ENCODE measurements around the gene NKRF. TPM values are rescaled to one million over a fixed set of nuclear protein-coding genes. Genes with fewer than 3 reads are reported as not detected.

NKRF gene
- total RNA-seq, 4 donors from 2014 or later, result 5.7 to 9.2 (median 6.0) TPM

- no peaks in the 10 kb centered on the region for H3K27me3 ChIP-seq
- H3K4me3 ChIP-seq, result peak within 1 kb of the TSS; percentile 59 to 98
- no peak for TF ChIP-seq POLR2A (IDR thresholded peaks at IDR 0.05)
- peak; percentile 74 for TF ChIP-seq POLR2AphosphoS5 (IDR thresholded peaks at IDR 0.05)
- TF ChIP-seq, protein P1, sequence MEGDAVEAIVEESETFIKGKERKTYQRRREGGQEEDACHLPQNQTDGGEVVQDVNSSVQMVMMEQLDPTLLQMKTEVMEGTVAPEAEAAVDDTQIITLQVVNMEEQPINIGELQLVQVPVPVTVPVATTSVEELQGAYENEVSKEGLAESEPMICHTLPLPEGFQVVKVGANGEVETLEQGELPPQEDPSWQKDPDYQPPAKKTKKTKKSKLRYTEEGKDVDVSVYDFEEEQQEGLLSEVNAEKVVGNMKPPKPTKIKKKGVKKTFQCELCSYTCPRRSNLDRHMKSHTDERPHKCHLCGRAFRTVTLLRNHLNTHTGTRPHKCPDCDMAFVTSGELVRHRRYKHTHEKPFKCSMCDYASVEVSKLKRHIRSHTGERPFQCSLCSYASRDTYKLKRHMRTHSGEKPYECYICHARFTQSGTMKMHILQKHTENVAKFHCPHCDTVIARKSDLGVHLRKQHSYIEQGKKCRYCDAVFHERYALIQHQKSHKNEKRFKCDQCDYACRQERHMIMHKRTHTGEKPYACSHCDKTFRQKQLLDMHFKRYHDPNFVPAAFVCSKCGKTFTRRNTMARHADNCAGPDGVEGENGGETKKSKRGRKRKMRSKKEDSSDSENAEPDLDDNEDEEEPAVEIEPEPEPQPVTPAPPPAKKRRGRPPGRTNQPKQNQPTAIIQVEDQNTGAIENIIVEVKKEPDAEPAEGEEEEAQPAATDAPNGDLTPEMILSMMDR (IDR thresholded peaks at IDR 0.05), result no peak
- TF ChIP-seq EP300 (IDR thresholded peaks at IDR 0.05), result no peak
- H3K4me1 ChIP-seq, result peaks cover 0 to 21% (median 0%) of the 10 kb centered on the region in 3 donors
- peak; percentile 95 for ATAC-seq
- peak within 1 kb of the TSS; percentile 80 to 83 (median 80) for H3K27ac ChIP-seq
- H3K9me3 ChIP-seq, result no peaks in the 10 kb centered on the region
- peaks cover 0 to 6% of the 10 kb centered on the region in 2 donors for H3K36me3 ChIP-seq
- 0 to 31% methylated on average over 1 to 18 of the region's 27 CpGs for WGBS, 2 donors (ENCODE audit: low coverage in 1 of 2)
Observed at GRCh38 chrX:119565107-119565663, 41.0 kb downstream of the NKRF start, which contains the start of gene STEEP1. STEEP1 (minus strand) TSS chrX:119565409; CDS start chrX:119565355, 54 bp downstream.

- TF ChIP-seq, protein P1 (IDR thresholded peaks at IDR 0.05), result no peak
- TF ChIP-seq POLR2AphosphoS5 (IDR thresholded peaks at IDR 0.05), result no peak
- TF ChIP-seq EP300 (IDR thresholded peaks at IDR 0.05), result no peak
- no peak for TF ChIP-seq POLR2A (IDR thresholded peaks at IDR 0.05)
Observed at GRCh38 chrX:119552508-119552907, 53.7 kb downstream of the NKRF start.

DNA sequence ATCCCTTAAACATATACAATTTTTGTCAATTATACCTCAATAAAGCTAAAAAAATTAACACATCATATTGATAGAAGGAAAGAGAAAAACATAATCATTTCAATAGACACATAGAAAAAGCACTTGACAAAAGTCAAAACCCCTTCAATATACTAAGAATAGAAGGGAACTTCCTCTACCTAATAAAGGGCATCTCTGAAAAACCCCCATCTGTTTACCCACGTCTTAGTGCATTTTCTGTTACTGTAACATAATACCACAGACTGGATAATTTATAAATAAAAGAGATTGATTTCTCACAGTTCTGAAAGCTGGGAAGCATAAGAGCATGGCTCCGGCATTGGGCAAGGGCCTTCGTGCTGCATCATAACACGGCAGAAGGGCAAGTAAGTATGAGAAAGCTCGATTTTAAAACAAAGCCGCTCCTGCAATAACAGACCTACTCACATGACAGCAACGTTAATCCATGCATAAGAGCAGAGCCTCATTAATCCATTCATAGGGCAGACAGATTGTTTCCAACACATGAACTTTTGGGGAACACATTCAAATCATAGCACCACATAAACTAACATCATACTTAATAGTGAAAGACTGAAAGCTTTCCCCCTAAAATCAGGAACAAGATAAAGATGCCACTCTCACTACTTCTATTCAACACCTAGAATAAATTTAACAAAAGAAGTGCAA is 56.8 kb downstream of the NKRF start:
- ATAC-seq, result no peak
- Histone ChIP-seq H3K36me3 (no peaks in the 10 kb centered on the region), H3K27me3 (no peaks in the 10 kb centered on the region), H3K4me1 (no peaks in the 10 kb centered on the region), H3K4me3 (no peak overlapping the region), H3K27ac (no peak overlapping the region), H3K9me3 (no peaks in the 10 kb centered on the region)
- TF ChIP-seq, protein P1 (IDR thresholded peaks at IDR 0.05), result no peak
- TF ChIP-seq EP300 (IDR thresholded peaks at IDR 0.05) (no peak), POLR2A (IDR thresholded peaks at IDR 0.05) (no peak), POLR2AphosphoS5 (IDR thresholded peaks at IDR 0.05) (no peak)
- 40% methylated on average over 4 of the region's 7 CpGs for WGBS, 2 donors (ENCODE audit: low coverage in 1 of 2)

More at GRCh38 chrX:119552508-119552907, 53.7 kb downstream of the NKRF start:
- ATAC-seq, result no peak
- peaks cover 0 to 1% of the 10 kb centered on the region in 2 donors for H3K36me3 ChIP-seq
- H3K27ac ChIP-seq, result no peak overlapping the region
- no peaks in the 10 kb centered on the region for H3K4me1 ChIP-seq
- no peaks in the 10 kb centered on the region for H3K9me3 ChIP-seq
- no peak overlapping the region for H3K4me3 ChIP-seq
- WGBS, 2 donors (ENCODE audit: low coverage in 1 of 2), result 90% methylated on average over 2 of the region's 3 CpGs; no CpG with 5 or more reads in 1 of the 2 donors
- H3K27me3 ChIP-seq, result no peaks in the 10 kb centered on the region

- no peak for ATAC-seq
- no peak overlapping the region for H3K27ac ChIP-seq
- H3K27me3 ChIP-seq, result no peaks in the 10 kb centered on the region
- TF ChIP-seq POLR2A (IDR thresholded peaks at IDR 0.05), result no peak
- TF ChIP-seq POLR2AphosphoS5 (IDR thresholded peaks at IDR 0.05), result no peak
- TF ChIP-seq, protein P1 (IDR thresholded peaks at IDR 0.05), result no peak
- no peaks in the 10 kb centered on the region for H3K4me1 ChIP-seq
- H3K36me3 ChIP-seq, result peaks cover 0 to 44% of the 10 kb centered on the region in 2 donors
- no peaks in the 10 kb centered on the region for H3K9me3 ChIP-seq
- H3K4me3 ChIP-seq, result no peak overlapping the region
- WGBS, 2 donors (ENCODE audit: low coverage in 1 of 2), result 74% methylated on average over 4 of the region's 4 CpGs; no CpG with 5 or more reads in 1 of the 2 donors
Observed at GRCh38 chrX:119541188-119541587, 65.0 kb downstream of the NKRF start.

Measured in gastroesophageal sphincter (tissue), 4 donors.